K562 (cell line): Measurements from ENCODE around the gene KLC3. TPM values are rescaled to one million over a fixed set of nuclear protein-coding genes. Genes with fewer than 3 reads are reported as not detected.

ENCODE experiments used
- ATAC-seq: fragments of 200-7000 bp; cut with Tn5 transposase; 3 replicates; pipeline ENCODE4 v1.9.1; 2020; ENCODE audit warnings: moderate library complexity
- BruUV-seq: library from RNA; stranded (reverse); fragments of 400-500 nt; replicated peaks from 2 replicates; lab custom pipeline; 2021; lab: Mats Ljungman, UMichigan
- CTCF ChIA-PET: fragments of 300-600 bp; formaldehyde crosslinking; extraction: SDS; loops from one replicate; lab custom pipeline; 2021; ENCODE audit warnings: low intra/inter-chr PET ratio; lab: Yijun Ruan, JAX
- POLR2A ChIA-PET: fragments of 300-600, 350-650 bp; sonication (Branson Sonifier 250); formaldehyde crosslinking; extraction: SDS; loops from one replicate; lab custom pipeline; 2021; ENCODE audit warnings: antibody characterized with exemption, inconsistent platforms; lab: Yijun Ruan, JAX
- DNase-seq, 4 experiments: peaks; one replicate each; pipeline versions ENCODE4 v3.0.0 to v3.0.0-alpha.2; 2011 to 2018; ENCODE audit warnings: low spot score in 3 of 4, mixed read lengths in 3 of 4; ENCODE audit errors: extremely low read depth in 1 of 4
- FAIRE-seq: peaks from 2 replicates; lab custom pipeline; 2011; peaks lifted over from hg19 to GRCh38; lab: Jason Lieb, UNC
- H2AFZ ChIP-seq: 2 replicates; pipeline ENCODE4 v1.6.0; 2011; ENCODE audit warnings: low read depth, low read length, control low read depth, inconsistent platforms
- H3K27ac ChIP-seq: fragments of 200-600 bp; 3 replicates; pipeline ENCODE4 v1.8.0; 2011; ENCODE audit warnings: low read depth, mild to moderate bottlenecking, control low read depth, inconsistent platforms, low read length, moderate library complexity, mixed read lengths; ENCODE audit errors: extremely low read depth
- H3K27me3 ChIP-seq, 2 experiments: fragments of 300-600 bp in 1 of 2; 2 replicates in 1 of 2; 3 replicates in 1 of 2; pipeline versions ENCODE4 v1.6.0 to v1.8.0; 2011; ENCODE audit warnings: inconsistent platforms in 2 of 2, low read length in 2 of 2, mild to moderate bottlenecking in 1 of 2, mixed read lengths in 1 of 2, moderate library complexity in 1 of 2; ENCODE audit not compliant: control insufficient read depth in 2 of 2, insufficient read depth in 2 of 2
- H3K36me3 ChIP-seq: fragments of 300-600 bp; 3 replicates; pipeline ENCODE4 v1.8.0; 2011; ENCODE audit warnings: mild to moderate bottlenecking, low read length, inconsistent platforms; ENCODE audit not compliant: control insufficient read depth, insufficient read depth
- H3K4me1 ChIP-seq, 2 experiments: fragments of 200-600 bp in 1 of 2; replicated peaks in 1 of 2; 2 replicates in 1 of 2; 3 replicates in 1 of 2; pipeline versions ENCODE4 v1.5.1 to v1.8.0; 2011; ENCODE audit warnings: inconsistent platforms in 2 of 2, low read length in 2 of 2, mild to moderate bottlenecking in 1 of 2, mixed read lengths in 1 of 2, moderate library complexity in 1 of 2; ENCODE audit not compliant: control insufficient read depth in 2 of 2, insufficient read depth in 2 of 2
- H3K4me2 ChIP-seq: 2 replicates; pipeline ENCODE4 v1.6.1; 2011; ENCODE audit warnings: low read length, control low read depth, inconsistent platforms, mixed read lengths; ENCODE audit not compliant: insufficient read depth
- H3K4me3 ChIP-seq: fragments of 200-600 bp; sonication (generic), shearing (Covaris generic); 2 replicates; pipeline ENCODE4 v1.5.1; 2016; ENCODE audit warnings: control low read depth, inconsistent platforms
- H3K79me2 ChIP-seq: fragments of 200-600 bp; 3 replicates; pipeline ENCODE4 v1.8.0; 2011; ENCODE audit warnings: low read length, inconsistent platforms; ENCODE audit not compliant: control insufficient read depth, insufficient read depth
- H3K9ac ChIP-seq, 2 experiments: 2 replicates each; pipeline versions ENCODE4 v1.6.0 to v1.6.1; 2011; ENCODE audit warnings: low read depth in 2 of 2, low read length in 2 of 2, control low read depth in 1 of 2, inconsistent platforms in 1 of 2, mild to moderate bottlenecking in 1 of 2, mixed read lengths in 1 of 2; ENCODE audit not compliant: insufficient read depth in 1 of 2
- H3K9me1 ChIP-seq: one replicate; pipeline ENCODE4 v1.6.0; 2011; ENCODE audit warnings: inconsistent platforms, mild to moderate bottlenecking, low read length, moderate library complexity; ENCODE audit not compliant: control insufficient read depth, insufficient read depth
- H3K9me3 ChIP-seq: replicated peaks from 2 replicates; pipeline ENCODE4 v1.5.1; 2011; ENCODE audit warnings: low read depth, low read length, inconsistent platforms; ENCODE audit not compliant: control insufficient read depth, insufficient read depth
- H4K20me1 ChIP-seq: replicated peaks from 2 replicates; pipeline ENCODE4 v1.6.1; 2011; ENCODE audit warnings: low read length, inconsistent platforms, mixed read lengths; ENCODE audit not compliant: control insufficient read depth, insufficient read depth
- ARID4B ChIP-seq: sonication (generic); formaldehyde crosslinking; IDR thresholded peaks from 2 replicates; pipeline ENCODE4 v1.8.0; 2022; ENCODE audit warnings: mild to moderate bottlenecking, missing genetic modification reagents
- CSDE1 ChIP-seq, 2 experiments: fragments of 450-650 bp; IDR thresholded peaks; 2 replicates each; pipeline ENCODE4 v1.6.1; 2016; ENCODE audit warnings: mild to moderate bottlenecking in 1 of 2
- CTCFL ChIP-seq: IDR thresholded peaks from 2 replicates; pipeline ENCODE4 v1.6.1; 2011; ENCODE audit warnings: borderline replicate concordance, low read depth, mild to moderate bottlenecking, moderate library complexity, low read length; ENCODE audit not compliant: insufficient read depth, poor library complexity, severe bottlenecking
- FIP1L1 ChIP-seq: fragments of 200-400 bp; formaldehyde crosslinking; IDR thresholded peaks from 2 replicates; pipeline ENCODE4 v1.6.1; 2018; ENCODE audit warnings: mild to moderate bottlenecking, low read depth, low read length; ENCODE audit not compliant: poor library complexity, severe bottlenecking
- HES1 ChIP-seq: fragments of 450-650 bp; IDR thresholded peaks from 2 replicates; pipeline ENCODE4 v1.6.1; 2016; ENCODE audit warnings: low read depth, mild to moderate bottlenecking, moderate library complexity
- POLR2G ChIP-seq: fragments of 200-400 bp; formaldehyde crosslinking; IDR thresholded peaks from 2 replicates; pipeline ENCODE4 v1.6.1; 2017; ENCODE audit warnings: low read depth, mild to moderate bottlenecking, antibody characterized with exemption, low read length, moderate library complexity
- SP2 ChIP-seq: IDR thresholded peaks from 2 replicates; pipeline ENCODE4 v1.6.1; 2011; ENCODE audit warnings: mild to moderate bottlenecking, low read depth, low read length, moderate library complexity; ENCODE audit not compliant: poor library complexity, severe bottlenecking; ENCODE audit errors: extremely low read depth
- ZNF134 ChIP-seq: fragments of 250-450 bp; sonication (Bioruptor Pico); conservative IDR thresholded peaks from 2 replicates; pipeline ENCODE4 v1.4.0; 2020
- WGBS: fragments of 100-300 bp; shearing (Covaris generic); methylation state at CpG from one replicate; pipeline ENCODE4 v1.1.6; 2016; ENCODE audit warnings: low coverage, mixed read lengths; ENCODE audit not compliant: insufficient coverage; ENCODE audit errors: missing lambda C conversion rate; 5-methylcytosine and 5-hydroxymethylcytosine counted together
- in situ Hi-C: fragments of 300-500 bp; cut with MboI; formaldehyde crosslinking; loops from 4 replicates; pipeline ENCODE4 v1.15.0; 2018; ENCODE audit warnings: inconsistent platforms, mixed read lengths
- intact Hi-C: fragments of 100-400 bp; cut with micrococcal nuclease; formaldehyde crosslinking; loops from 2 replicates; pipeline ENCODE4 v1.14.2; 2022
- polyA plus RNA-seq, 8 experiments: library from polyadenylated mRNA; depleted of rRNA in 4 of 8; stranded (reverse) in 5 of 8; unstranded in 3 of 8; fragments of >200 nt; fragmentation: Nextera tagmentation in 2 of 8; fragmentation: Illumina TruSeq in 1 of 8; extraction: Ambion mirVana in 2 of 8; extraction: Trizol in 1 of 8; gene quantifications; 2 replicates each; pipeline versions ENCODE4 v1.2.1 to v1.2.3, GENCODE V29; 2011 to 2014; ENCODE audit warnings: inconsistent platforms in 1 of 8, missing spikeins in 1 of 8
- total RNA-seq, 7 experiments: library from RNA; depleted of rRNA in 6 of 7; stranded (reverse); fragments of >200 nt in 6 of 7; fragmentation: Illumina TruSeq in 2 of 7; extraction: Trizol in 2 of 7; gene quantifications; 2 replicates each; pipeline versions ENCODE4 v1.2.1 to v1.2.3, GENCODE V29; 2011 to 2021; ENCODE audit warnings: low replicate concordance in 1 of 7

Gene KLC3
- total and polyA plus RNA-seq, 9 of the 15 experiments (the other 6 are each of a cell fraction or from before 2014, with no cell fraction given) = 0.03 to 1.2 (median 0.59) TPM; not detected in 3

- no peaks in the 10 kb centered on the region for H3K9me1 ChIP-seq
- in situ Hi-C loops = no loop called here
These were observed 8.9 kb downstream of the KLC3 start for GRCh38 chr19:45349430-45349941.

More at GRCh38 chr19:45349430-45349941, 8.9 kb downstream of the KLC3 start:
- no peak overlapping the region for H3K27ac ChIP-seq
- H3K9ac ChIP-seq = no peak overlapping the region
- no peaks in the 10 kb centered on the region for H3K27me3 ChIP-seq
- H2AFZ ChIP-seq = no peak overlapping the region
- ChIA-PET POLR2A (no interaction called here), CTCF (no interaction called here)
- no peak for FAIRE-seq
- H3K4me2 ChIP-seq = no peak overlapping the region
- H3K4me1 ChIP-seq = peaks cover 0 to 54% of the 10 kb centered on the region in 2 experiments; a peak in 2 of 5 replicates
- BruUV-seq = no TSS peak
- no peaks in the 10 kb centered on the region for H3K79me2 ChIP-seq
- H3K36me3 ChIP-seq = peaks cover 48% of the 10 kb centered on the region; the same call in 2 of the 3 replicates
- no peaks in the 10 kb centered on the region for H3K9me3 ChIP-seq
- H4K20me1 ChIP-seq = peaks cover 3% of the 10 kb centered on the region; the same call in 1 of the 2 replicates
- no peak overlapping the region for H3K4me3 ChIP-seq
- 86% methylated on average over 17 of the region's 17 CpGs for WGBS
- ATAC-seq = no peak
- intact Hi-C loops = no loop called here
- TF ChIP-seq CSDE1 (IDR thresholded peaks at IDR 0.05) = no peak
- TF ChIP-seq FIP1L1 = no peak
- TF ChIP-seq ARID4B (CRISPR knock-in tag) = no peak
- TF ChIP-seq HES1 = no peak
- TF ChIP-seq CTCFL = no peak
- TF ChIP-seq ZNF134 (CRISPR knock-in tag) = no peak
- peak; percentile 58 for TF ChIP-seq POLR2G
- no peak for TF ChIP-seq SP2
- TF ChIP-seq, all 486 proteins: peak for 1
- DNase-seq = no peak
